IPS-18a (cell line): ENCODE results near the gene CPD.

Source experiments
- H3K27ac ChIP-seq: one replicate; pipeline ENCODE4 v1.5.1; 2013; ENCODE audit warnings: low read length
- H3K27me3 ChIP-seq: one replicate; pipeline ENCODE4 v1.6.1; 2013; ENCODE audit warnings: mild to moderate bottlenecking, low read length; ENCODE audit not compliant: control insufficient read depth, insufficient read depth
- H3K36me3 ChIP-seq: one replicate; pipeline ENCODE4 v1.6.1; 2013; ENCODE audit warnings: low read depth, low read length; ENCODE audit not compliant: control insufficient read depth
- H3K4me1 ChIP-seq: one replicate; pipeline ENCODE4 v1.6.1; 2013; ENCODE audit warnings: low read depth, low read length; ENCODE audit not compliant: control insufficient read depth
- H3K4me3 ChIP-seq: one replicate; pipeline ENCODE4 v1.5.1; 2013; ENCODE audit warnings: low read length
- H3K9ac ChIP-seq: one replicate; pipeline ENCODE4 v1.6.1; 2013; ENCODE audit warnings: mild to moderate bottlenecking, low read length, moderate library complexity
- H3K9me3 ChIP-seq: one replicate; pipeline ENCODE4 v1.6.1; 2013; ENCODE audit warnings: low read depth, low read length; ENCODE audit not compliant: control insufficient read depth

Gene CPD

DNA sequence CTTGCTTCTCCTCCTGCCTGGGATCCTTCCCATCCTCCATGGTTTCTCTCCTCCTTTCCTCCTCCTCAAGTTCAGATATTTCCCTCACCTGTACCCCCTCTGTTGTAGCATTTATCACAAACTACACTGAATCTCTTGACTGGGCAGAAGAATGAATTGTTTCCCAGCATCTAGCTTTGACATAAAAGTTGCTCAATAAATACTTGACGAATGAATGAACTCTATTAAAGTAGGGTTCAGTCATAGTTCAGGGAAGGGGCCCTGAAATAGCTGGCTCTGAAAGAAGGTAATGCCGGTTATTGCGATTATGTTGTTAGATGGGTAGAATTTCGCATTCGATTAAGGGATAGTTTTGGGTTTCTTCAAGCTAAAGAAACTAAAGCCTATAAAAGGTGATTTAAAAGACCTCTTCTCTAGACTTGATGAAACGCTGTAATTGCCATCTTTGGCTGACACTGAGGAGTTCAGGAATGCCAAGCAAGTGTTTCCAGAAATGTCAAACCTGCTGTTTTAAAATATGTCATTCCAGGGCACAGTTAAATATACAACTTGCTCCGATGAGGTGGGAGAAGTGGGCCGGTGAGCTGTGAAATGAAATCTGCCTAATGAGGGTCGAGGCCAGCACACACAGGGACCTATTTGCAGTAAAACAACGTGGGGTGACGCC lies 1.0 kb upstream of the CPD start:
- Histone ChIP-seq H3K36me3 (no peaks in the 10 kb centered on the region), H3K27ac (no peak overlapping the region), H3K27me3 (peaks cover 49% of the 10 kb centered on the region), H3K4me1 (peaks cover 20% of the 10 kb centered on the region), H3K9ac (no peak overlapping the region), H3K9me3 (no peaks in the 10 kb centered on the region), H3K4me3 (peak overlapping the region; percentile 82)

DNA sequence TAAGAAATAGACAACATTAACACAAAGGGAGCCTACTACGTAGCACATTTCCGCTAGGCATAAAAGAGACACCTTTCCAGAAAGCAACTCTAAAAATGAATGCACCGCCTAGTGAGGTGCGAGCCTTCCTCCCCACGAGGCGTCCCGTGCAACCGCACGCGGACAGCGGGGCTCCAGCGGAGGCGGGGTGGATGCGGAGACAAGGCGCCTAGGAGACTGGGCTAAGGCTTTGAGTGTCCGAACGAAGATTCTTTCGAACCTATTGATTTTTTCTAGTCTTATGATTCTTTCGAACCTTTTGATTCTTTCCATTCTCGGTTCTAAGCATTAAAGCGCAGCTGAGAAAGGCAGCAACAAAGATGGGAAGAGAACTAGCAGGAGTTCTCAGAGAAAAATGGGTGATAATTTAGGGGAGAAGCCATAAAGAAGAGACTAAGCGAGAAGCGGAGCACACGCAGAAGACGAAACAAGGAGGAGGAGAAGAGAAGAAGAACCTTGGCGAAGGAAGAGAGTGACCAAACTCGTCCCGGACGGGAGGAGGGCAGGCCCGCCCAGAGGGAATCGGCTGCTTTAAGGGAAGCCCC lies 394 bp upstream of the CPD start:
- Histone ChIP-seq H3K27ac (no peak overlapping the region), H3K4me3 (peak overlapping the region; percentile 82), H3K4me1 (peaks cover 25% of the 10 kb centered on the region), H3K36me3 (no peaks in the 10 kb centered on the region), H3K27me3 (peaks cover 49% of the 10 kb centered on the region), H3K9me3 (no peaks in the 10 kb centered on the region), H3K9ac (peak overlapping the region; percentile 50)

DNA sequence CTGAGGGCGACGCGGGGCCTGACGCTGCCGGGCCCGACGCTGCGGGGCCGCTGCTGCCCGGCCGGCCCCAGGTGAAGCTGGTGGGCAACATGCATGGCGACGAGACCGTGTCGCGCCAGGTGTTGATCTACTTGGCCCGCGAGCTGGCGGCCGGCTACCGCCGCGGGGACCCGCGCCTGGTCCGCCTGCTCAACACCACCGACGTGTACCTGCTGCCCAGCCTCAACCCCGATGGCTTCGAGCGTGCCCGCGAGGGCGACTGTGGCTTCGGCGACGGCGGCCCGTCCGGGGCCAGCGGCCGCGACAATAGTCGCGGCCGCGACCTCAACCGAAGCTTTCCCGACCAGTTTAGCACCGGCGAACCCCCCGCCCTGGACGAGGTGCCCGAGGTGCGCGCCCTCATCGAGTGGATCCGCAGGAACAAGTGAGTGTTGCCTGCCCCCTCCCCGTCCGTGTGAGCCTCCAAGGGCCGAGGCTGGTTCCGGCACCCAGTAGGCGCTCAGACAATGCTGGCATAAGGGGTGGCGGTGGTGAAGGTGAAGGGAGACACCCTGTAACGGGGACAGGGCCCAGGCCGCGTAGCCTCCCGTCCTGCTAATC lies 676 bp downstream of the CPD start:
- Histone ChIP-seq H3K4me3 (peak overlapping the region; percentile 82), H3K27me3 (peaks cover 49% of the 10 kb centered on the region), H3K36me3 (no peaks in the 10 kb centered on the region), H3K9me3 (no peaks in the 10 kb centered on the region), H3K9ac (peak overlapping the region; percentile 51), H3K4me1 (peaks cover 34% of the 10 kb centered on the region), H3K27ac (no peak overlapping the region)

GRCh38 chr17:30379903-30380381 lies 1.2 kb downstream of the CPD start:
- peaks cover 49% of the 10 kb centered on the region for H3K27me3 ChIP-seq
- H3K27ac ChIP-seq = no peak overlapping the region
- H3K36me3 ChIP-seq = no peaks in the 10 kb centered on the region
- H3K9me3 ChIP-seq = no peaks in the 10 kb centered on the region
- H3K4me3 ChIP-seq = peak overlapping the region; percentile 82
- peaks cover 34% of the 10 kb centered on the region for H3K4me1 ChIP-seq
- peak overlapping the region; percentile 51 for H3K9ac ChIP-seq

DNA sequence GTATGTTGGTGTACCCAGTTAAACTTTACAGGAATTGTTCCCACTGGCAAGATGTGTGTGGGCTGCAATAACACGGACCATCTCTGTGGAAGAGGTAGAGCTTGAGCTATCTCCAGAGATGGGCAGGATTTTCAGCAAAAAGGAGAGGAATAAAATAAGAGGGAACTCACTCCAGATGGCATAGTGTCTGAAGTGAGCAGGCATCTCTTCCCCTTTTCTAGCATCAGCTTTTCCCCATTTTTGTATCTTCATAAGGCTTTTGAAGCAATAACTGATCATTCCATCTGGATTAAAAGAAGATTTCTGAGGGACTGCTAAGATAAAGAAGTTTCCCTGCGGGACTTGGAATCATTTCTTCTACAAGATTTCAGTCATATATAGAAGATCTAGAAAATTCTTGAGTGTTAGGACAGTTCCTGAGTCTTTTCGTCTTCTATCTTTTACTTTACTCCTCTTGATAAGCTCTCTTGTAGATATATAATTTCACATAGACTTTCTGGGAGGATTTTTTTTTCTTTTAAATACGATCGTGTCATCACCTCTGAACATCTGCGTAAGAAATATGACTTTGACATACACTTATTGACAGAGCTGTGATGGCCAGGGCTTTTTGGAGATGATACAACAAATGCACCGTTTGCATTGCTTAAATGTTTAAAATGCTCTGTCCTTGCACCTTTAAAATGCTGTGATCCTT lies 2.1 kb downstream of the CPD start:
- Histone ChIP-seq H3K4me1 (peaks cover 34% of the 10 kb centered on the region), H3K4me3 (peak overlapping the region; percentile 82), H3K9me3 (no peaks in the 10 kb centered on the region), H3K9ac (no peak overlapping the region), H3K36me3 (peaks cover 4% of the 10 kb centered on the region), H3K27me3 (peaks cover 49% of the 10 kb centered on the region), H3K27ac (no peak overlapping the region)

DNA sequence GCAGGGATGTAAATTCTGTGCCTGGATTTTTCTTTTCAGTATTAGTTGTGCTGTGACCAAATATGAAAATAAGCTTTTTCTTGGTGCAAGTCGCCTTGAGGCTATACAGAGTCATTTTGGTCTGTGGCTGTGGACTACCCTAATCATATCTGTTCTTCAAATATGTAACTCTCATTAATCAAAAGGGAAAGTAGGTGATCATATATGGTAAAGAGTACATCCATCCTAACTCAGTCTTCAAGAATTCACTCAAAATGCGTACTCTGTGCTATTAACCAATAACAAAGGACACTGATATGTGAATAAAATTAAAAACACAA lies 2.6 kb downstream of the CPD start:
- no peak overlapping the region for H3K9ac ChIP-seq
- no peak overlapping the region for H3K4me3 ChIP-seq
- no peak overlapping the region for H3K27ac ChIP-seq
- H3K4me1 ChIP-seq = peaks cover 32% of the 10 kb centered on the region
- no peaks in the 10 kb centered on the region for H3K9me3 ChIP-seq
- peaks cover 4% of the 10 kb centered on the region for H3K36me3 ChIP-seq
- H3K27me3 ChIP-seq = peaks cover 48% of the 10 kb centered on the region

- Histone ChIP-seq H3K4me1 (peaks cover 24% of the 10 kb centered on the region), H3K27me3 (peaks cover 38% of the 10 kb centered on the region), H3K27ac (no peak overlapping the region), H3K9ac (no peak overlapping the region), H3K9me3 (no peaks in the 10 kb centered on the region), H3K4me3 (no peak overlapping the region), H3K36me3 (peaks cover 9% of the 10 kb centered on the region)
These were observed 3.6 kb downstream of the CPD start for GRCh38 chr17:30382345-30382744.

GRCh38 chr17:30388321-30389179 lies 9.8 kb downstream of the CPD start:
- peaks cover 7% of the 10 kb centered on the region for H3K4me1 ChIP-seq
- no peak overlapping the region for H3K27ac ChIP-seq
- H3K4me3 ChIP-seq = no peak overlapping the region
- H3K36me3 ChIP-seq = peaks cover 9% of the 10 kb centered on the region
- no peaks in the 10 kb centered on the region for H3K27me3 ChIP-seq
- H3K9me3 ChIP-seq = no peaks in the 10 kb centered on the region
- no peak overlapping the region for H3K9ac ChIP-seq

DNA sequence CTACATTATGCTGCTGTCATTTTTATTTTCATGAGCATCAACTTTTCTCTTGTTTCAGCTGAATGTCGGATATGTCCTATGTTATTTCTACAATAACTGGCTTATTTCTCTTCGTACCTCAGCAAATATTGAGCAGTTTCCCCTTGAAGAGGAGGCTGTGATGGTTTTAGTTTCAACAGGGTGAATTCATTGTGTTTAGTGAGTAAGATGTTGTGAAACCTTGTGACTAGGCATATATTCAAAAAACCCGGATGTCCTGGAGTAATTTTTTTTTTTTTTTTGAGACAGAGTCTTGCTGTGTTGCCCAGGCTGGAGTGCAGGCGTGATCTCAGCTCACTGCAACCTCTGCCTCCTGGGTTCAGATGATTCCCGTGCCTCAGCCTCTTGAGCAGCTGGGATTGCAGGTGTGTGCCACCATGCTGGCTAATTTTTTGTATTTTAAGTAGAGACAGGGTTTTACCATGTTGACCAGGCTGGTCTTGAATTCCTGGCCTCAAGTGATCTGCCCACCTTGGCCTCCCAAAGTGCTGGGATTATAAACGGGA lies 11.1 kb downstream of the CPD start:
- Histone ChIP-seq H3K27ac (no peak overlapping the region), H3K9me3 (no peaks in the 10 kb centered on the region), H3K4me3 (no peak overlapping the region), H3K36me3 (peaks cover 9% of the 10 kb centered on the region), H3K27me3 (no peaks in the 10 kb centered on the region), H3K9ac (no peak overlapping the region), H3K4me1 (no peaks in the 10 kb centered on the region)

- Histone ChIP-seq H3K27ac (no peak overlapping the region), H3K9me3 (no peaks in the 10 kb centered on the region), H3K36me3 (peaks cover 4% of the 10 kb centered on the region), H3K9ac (no peak overlapping the region), H3K27me3 (no peaks in the 10 kb centered on the region), H3K4me3 (no peak overlapping the region), H3K4me1 (no peaks in the 10 kb centered on the region)
These were observed 12.8 kb downstream of the CPD start for GRCh38 chr17:30391534-30391933.

DNA sequence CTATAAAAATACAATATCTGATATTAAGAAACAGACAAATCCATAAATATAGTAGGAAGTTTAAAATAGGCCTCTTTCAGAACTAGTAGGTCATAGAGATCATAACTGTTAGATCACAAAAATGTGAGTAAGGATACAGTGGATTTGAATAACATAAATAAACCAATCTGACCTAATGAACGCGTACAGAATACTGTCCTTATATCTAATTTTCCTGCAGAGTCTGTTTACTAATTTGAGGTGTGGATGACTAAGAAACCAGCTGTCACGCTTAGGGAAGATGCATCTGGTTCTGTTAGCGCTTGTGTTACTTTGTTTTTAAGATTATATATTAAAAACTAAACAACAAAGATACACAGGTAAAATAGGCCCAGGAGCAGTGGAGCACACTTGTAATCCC lies 14.8 kb downstream of the CPD start:
- Histone ChIP-seq H3K4me3 (no peak overlapping the region), H3K27ac (no peak overlapping the region), H3K9me3 (no peaks in the 10 kb centered on the region), H3K4me1 (no peaks in the 10 kb centered on the region), H3K27me3 (no peaks in the 10 kb centered on the region), H3K9ac (no peak overlapping the region), H3K36me3 (no peaks in the 10 kb centered on the region)
